A673 (cell line): Measurements from ENCODE around the gene LCN6. TPM values are rescaled to one million over a fixed set of nuclear protein-coding genes. Genes with fewer than 3 reads are reported as not detected.

Experiments
- BruUV-seq: library from RNA; stranded (reverse); fragments of 400-500 nt; replicated peaks from 2 replicates; lab custom pipeline; 2021; lab: Mats Ljungman, UMichigan
- CTCF ChIA-PET: fragments of 300-600 bp; sonication (Branson Sonifier 250); formaldehyde crosslinking; loops from one replicate; lab custom pipeline; 2022; ENCODE audit warnings: antibody characterized with exemption; lab: Charles Lee
- POLR2A ChIA-PET: fragments of 300-600 bp; sonication (Branson Sonifier 250); formaldehyde crosslinking; loops from one replicate; lab custom pipeline; 2022; ENCODE audit warnings: antibody characterized with exemption; ENCODE audit not compliant: low non-redundant PET; lab: Charles Lee
- DNase-seq: peaks from one replicate; pipeline ENCODE4 v3.0.0-alpha.2; 2015; ENCODE audit warnings: low spot score
- H3K27ac ChIP-seq: fragments of 200-600 bp; sonication (generic); 2 replicates; pipeline ENCODE4 v1.5.1; 2016; ENCODE audit warnings: mixed run types, low read depth, mild to moderate bottlenecking, mixed read lengths, antibody characterized with exemption, low read length; ENCODE audit not compliant: poor library complexity, severe bottlenecking
- H3K27me3 ChIP-seq: fragments of 200-600 bp; sonication (generic); replicated peaks from 2 replicates; pipeline ENCODE4 v1.6.1; 2017; ENCODE audit warnings: mixed run types, low read depth, mild to moderate bottlenecking, mixed read lengths, antibody characterized with exemption, low read length; ENCODE audit not compliant: insufficient read depth, poor library complexity
- H3K36me3 ChIP-seq: fragments of 200-600 bp; sonication (generic); 2 replicates; pipeline ENCODE4 v1.6.1; 2016; ENCODE audit warnings: mixed run types, mild to moderate bottlenecking, mixed read lengths, antibody characterized with exemption, low read length; ENCODE audit not compliant: insufficient read depth, poor library complexity, severe bottlenecking
- H3K4me1 ChIP-seq: fragments of 200-600 bp; sonication (generic); 2 replicates; pipeline ENCODE4 v1.6.1; 2017; ENCODE audit warnings: mixed run types, mild to moderate bottlenecking, mixed read lengths, antibody characterized with exemption, low read length; ENCODE audit not compliant: insufficient read depth, poor library complexity, severe bottlenecking
- H3K4me3 ChIP-seq: fragments of 200-600 bp; sonication (generic); 2 replicates; pipeline ENCODE4 v1.5.1; 2016; ENCODE audit warnings: low read depth, mixed run types, mild to moderate bottlenecking, mixed read lengths, low read length; ENCODE audit not compliant: poor library complexity, severe bottlenecking
- H3K9me3 ChIP-seq: fragments of 200-600 bp; sonication (generic); 2 replicates; pipeline ENCODE4 v1.6.1; 2016; ENCODE audit warnings: mixed run types, low read depth, mild to moderate bottlenecking, mixed read lengths, antibody characterized with exemption, low read length; ENCODE audit not compliant: poor library complexity, severe bottlenecking
- CTCF ChIP-seq: fragments of 300-800, 200-600 bp; sonication (generic); conservative IDR thresholded peaks from 2 replicates; pipeline ENCODE4 v1.5.1; 2017; ENCODE audit warnings: low read depth, mild to moderate bottlenecking, antibody characterized with exemption, low read length, moderate library complexity, mixed read lengths
- EZH2 ChIP-seq: fragments of 200-600 bp; sonication (generic); IDR thresholded peaks from 2 replicates; pipeline ENCODE4 v1.6.1; 2017; ENCODE audit warnings: borderline replicate concordance, low read depth, mild to moderate bottlenecking, mixed read lengths, antibody characterized with exemption, low read length; ENCODE audit not compliant: poor library complexity, severe bottlenecking
- intact Hi-C: fragments of 100-400 bp; cut with micrococcal nuclease; formaldehyde crosslinking; loops from one replicate; pipeline ENCODE4 v1.10.0; 2022; ENCODE audit not compliant: unreplicated experiment
- total RNA-seq: library from RNA; stranded (reverse); gene quantifications from 2 replicates; pipeline ENCODE4 v1.2.3, GENCODE V29; 2021

Gene LCN6
- total RNA-seq, 1 experiment from 2014 or later: not detected

GRCh38 chr9:136754626-136755301 is 6.4 kb upstream of the LCN6 start:
- POLR2A ChIA-PET: no interaction called here
- intact Hi-C loops: no loop called here
- BruUV-seq: no TSS peak

GRCh38 chr9:136754059-136754572 is 5.8 kb upstream of the LCN6 start:
- intact Hi-C loops: no loop called here
- H3K27me3 ChIP-seq: no peaks in the 10 kb centered on the region
- POLR2A ChIA-PET: no interaction called here
- no peak overlapping the region for H3K27ac ChIP-seq
- no peaks in the 10 kb centered on the region for H3K4me1 ChIP-seq
- DNase-seq: no peak
- TF ChIP-seq CTCF: no peak
- TF ChIP-seq EZH2: no peak
- peaks cover 7% of the 10 kb centered on the region for H3K9me3 ChIP-seq
- no peaks in the 10 kb centered on the region for H3K36me3 ChIP-seq
- no TSS peak for BruUV-seq
- CTCF ChIA-PET: interaction anchor here (0.6 kb wide), 1 partner anchor 657 kb away, joined by 10 read pairs; no protein-coding TSS in a partner anchor
- H3K4me3 ChIP-seq: no peak overlapping the region

More at GRCh38 chr9:136754626-136755301, 6.4 kb upstream of the LCN6 start:
- Histone ChIP-seq H3K4me3 (no peak overlapping the region), H3K9me3 (peaks cover 7% of the 10 kb centered on the region), H3K27me3 (no peaks in the 10 kb centered on the region), H3K4me1 (no peaks in the 10 kb centered on the region), H3K27ac (no peak overlapping the region), H3K36me3 (no peaks in the 10 kb centered on the region)
- CTCF ChIA-PET: interaction anchor here (0.6 kb wide), 1 partner anchor 658 kb away, joined by 10 read pairs; no protein-coding TSS in a partner anchor
- TF ChIP-seq CTCF (no peak), EZH2 (no peak)
- no peak for DNase-seq

- no peak for TF ChIP-seq CTCF
- TF ChIP-seq EZH2: no peak
- CTCF ChIA-PET: no interaction called here
- DNase-seq: no peak
- intact Hi-C loops: no loop called here
- POLR2A ChIA-PET: no interaction called here
- Histone ChIP-seq H3K27ac (no peak overlapping the region), H3K36me3 (no peaks in the 10 kb centered on the region), H3K9me3 (peaks cover 7% of the 10 kb centered on the region), H3K4me1 (no peaks in the 10 kb centered on the region), H3K4me3 (no peak overlapping the region), H3K27me3 (no peaks in the 10 kb centered on the region)
- BruUV-seq: no TSS peak
Measured at GRCh38 chr9:136753371-136754058, 5.2 kb upstream of the LCN6 start.
